AG04450 (cell line): ENCODE data around the gene LYPD3. TPM values are rescaled to one million over a fixed set of nuclear protein-coding genes. Genes with fewer than 3 reads are reported as not detected.
A peak's percentile ranks its signal among the peaks of the same experiment; 100 is the strongest.
"Not testable (repeated sequence)": the region's sequence is repeated elsewhere in the genome, so short reads cannot be mapped to it uniquely, and the experiment has no call there.

ENCODE experiments used
- CTCF ChIA-PET: fragments of 300-600, 350-600 bp; formaldehyde crosslinking; extraction: SDS; loops from one replicate; lab custom pipeline; 2022; ENCODE audit warnings: antibody characterized with exemption, inconsistent platforms; lab: Charles Lee
- POLR2A ChIA-PET: fragments of 350-600 bp; formaldehyde crosslinking; extraction: SDS; loops from one replicate; lab custom pipeline; 2021; ENCODE audit warnings: antibody characterized with exemption, inconsistent platforms; lab: Yijun Ruan, JAX
- DNase-seq: peaks from one replicate; pipeline ENCODE4 v3.0.0-alpha.2; 2011; ENCODE audit warnings: low read depth, low spot score
- H3K27ac ChIP-seq: one replicate; pipeline ENCODE4 v1.5.1; 2012; ENCODE audit warnings: low read depth, low read length, control low read depth
- H3K27me3 ChIP-seq: one replicate; pipeline ENCODE4 v1.6.0; 2012; ENCODE audit warnings: low read length; ENCODE audit not compliant: control insufficient read depth, insufficient read depth
- H3K4me3 ChIP-seq: 2 replicates; pipeline ENCODE4 v1.5.1; 2011; ENCODE audit warnings: mild to moderate bottlenecking, low read depth, low read length, control low read depth
- H3K9me3 ChIP-seq: 2 replicates; pipeline ENCODE4 v1.5.1; 2012; ENCODE audit warnings: low read length; ENCODE audit not compliant: control insufficient read depth, insufficient read depth
- polyA plus RNA-seq: library from polyadenylated mRNA; depleted of rRNA; stranded (reverse); fragments of >200 nt; gene quantifications from 2 replicates; pipeline ENCODE4 v1.2.3, GENCODE V29; 2011
- TF ChIP-seq, protein P1 (sequence below): IDR thresholded peaks from 2 replicates; pipeline ENCODE4 v1.5.1; 2011; ENCODE audit warnings: low read depth, low read length, control low read depth, inconsistent platforms

The LYPD3 gene
- polyA plus RNA-seq, 1 experiment = 0.60 TPM

- H3K27ac ChIP-seq = no peak overlapping the region
- POLR2A ChIA-PET = interaction anchor here (0.5 to 2.2 kb wide), 3 partner anchors 25 to 72 kb away, joined by 3 to 13 read pairs (median 8); no protein-coding TSS in a partner anchor
- CTCF ChIA-PET = interaction anchor here (0.6 to 7.9 kb wide), 32 partner anchors 8 to 345 kb away, joined by 3 to 385 read pairs (median 6); partner anchors contain the start of genes ETHE1 and PHLDB3
- H3K4me3 ChIP-seq = no peak overlapping the region
- H3K27me3 ChIP-seq = no peaks in the 10 kb centered on the region
- DNase-seq = no peak
- H3K9me3 ChIP-seq = no peaks in the 10 kb centered on the region
- TF ChIP-seq, protein P1, sequence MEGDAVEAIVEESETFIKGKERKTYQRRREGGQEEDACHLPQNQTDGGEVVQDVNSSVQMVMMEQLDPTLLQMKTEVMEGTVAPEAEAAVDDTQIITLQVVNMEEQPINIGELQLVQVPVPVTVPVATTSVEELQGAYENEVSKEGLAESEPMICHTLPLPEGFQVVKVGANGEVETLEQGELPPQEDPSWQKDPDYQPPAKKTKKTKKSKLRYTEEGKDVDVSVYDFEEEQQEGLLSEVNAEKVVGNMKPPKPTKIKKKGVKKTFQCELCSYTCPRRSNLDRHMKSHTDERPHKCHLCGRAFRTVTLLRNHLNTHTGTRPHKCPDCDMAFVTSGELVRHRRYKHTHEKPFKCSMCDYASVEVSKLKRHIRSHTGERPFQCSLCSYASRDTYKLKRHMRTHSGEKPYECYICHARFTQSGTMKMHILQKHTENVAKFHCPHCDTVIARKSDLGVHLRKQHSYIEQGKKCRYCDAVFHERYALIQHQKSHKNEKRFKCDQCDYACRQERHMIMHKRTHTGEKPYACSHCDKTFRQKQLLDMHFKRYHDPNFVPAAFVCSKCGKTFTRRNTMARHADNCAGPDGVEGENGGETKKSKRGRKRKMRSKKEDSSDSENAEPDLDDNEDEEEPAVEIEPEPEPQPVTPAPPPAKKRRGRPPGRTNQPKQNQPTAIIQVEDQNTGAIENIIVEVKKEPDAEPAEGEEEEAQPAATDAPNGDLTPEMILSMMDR = peak; percentile 95
These were observed 18.5 kb downstream of the LYPD3 start for GRCh38 chr19:43446746-43447489.

DNA sequence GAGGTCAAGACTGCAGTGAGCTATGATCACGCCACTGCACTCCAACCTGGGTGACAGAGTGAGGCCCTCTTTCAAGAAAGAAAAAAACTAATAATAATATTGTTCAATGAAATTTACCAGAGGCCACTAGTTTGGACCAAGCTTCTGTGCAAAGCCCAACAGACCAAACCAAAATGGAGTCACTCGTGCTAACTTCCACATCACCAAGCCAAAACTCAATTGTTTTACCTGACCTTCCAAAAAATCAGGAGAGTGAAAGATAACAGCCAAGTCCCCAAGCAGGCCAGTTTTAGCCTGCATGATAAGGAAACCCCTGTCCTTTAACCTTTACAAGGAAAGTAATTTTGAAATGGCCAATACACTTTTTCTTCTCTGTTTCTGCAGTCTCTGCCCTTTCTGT lies 20.0 kb downstream of the LYPD3 start:
- ChIA-PET POLR2A (no interaction called here), CTCF (interaction anchor here (0.6 to 7.9 kb wide), 6 partner anchors 51 to 166 kb away, joined by 3 to 385 read pairs (median 12); no protein-coding TSS in a partner anchor)
- Histone ChIP-seq H3K4me3 (no peak overlapping the region), H3K9me3 (no peaks in the 10 kb centered on the region), H3K27ac (no peak overlapping the region), H3K27me3 (peaks cover 3% of the 10 kb centered on the region)
- DNase-seq = no peak
- TF ChIP-seq, protein P1 = no peak

GRCh38 chr19:43444531-43445287 lies 20.7 kb downstream of the LYPD3 start:
- ChIA-PET CTCF (interaction anchor here (3.0 to 7.9 kb wide), 2 partner anchors 66 to 76 kb away, joined by 10 to 385 read pairs; no protein-coding TSS in a partner anchor), POLR2A (no interaction called here)
- Histone ChIP-seq H3K4me3 (no peak overlapping the region), H3K9me3 (no peaks in the 10 kb centered on the region), H3K27ac (no peak overlapping the region), H3K27me3 (peaks cover 4% of the 10 kb centered on the region)
- DNase-seq = no peak
- TF ChIP-seq, protein P1 = no peak

DNA sequence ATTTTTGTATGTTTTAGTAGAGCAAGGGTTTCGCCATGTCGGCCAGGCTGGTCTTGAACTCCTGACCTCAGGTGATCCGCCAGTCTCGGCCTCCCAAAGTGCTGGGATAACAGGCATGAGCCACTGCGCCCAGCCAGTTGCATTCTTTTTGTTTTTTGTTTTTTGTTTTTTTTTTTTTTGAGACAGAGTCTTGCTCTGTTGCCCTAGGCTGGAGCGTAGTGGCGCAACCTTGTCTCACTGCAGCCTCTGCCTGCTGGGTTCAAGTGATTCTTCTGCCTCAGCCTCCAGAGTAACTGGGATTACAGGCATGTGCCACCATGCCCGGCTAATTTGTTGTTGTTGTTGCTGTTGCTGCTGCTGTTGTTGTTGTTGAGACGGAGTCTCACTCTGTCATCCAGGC lies 21.3 kb downstream of the LYPD3 start:
- H3K4me3 ChIP-seq, POLR2A ChIA-PET, H3K27ac ChIP-seq, H3K27me3 ChIP-seq, DNase-seq, H3K9me3 ChIP-seq: not testable (repeated sequence)
- CTCF ChIA-PET = interaction anchor here (0.6 to 7.9 kb wide), 2 partner anchors 77 to 126 kb away, joined by 3 to 385 read pairs; no protein-coding TSS in a partner anchor

- ChIA-PET CTCF (interaction anchor here (0.6 to 7.9 kb wide), 2 partner anchors 54 to 79 kb away, joined by 3 to 385 read pairs; no protein-coding TSS in a partner anchor), POLR2A (no interaction called here)
- Histone ChIP-seq H3K9me3 (no peaks in the 10 kb centered on the region; the same call in 1 of the 2 replicates), H3K27ac (no peak overlapping the region), H3K4me3 (no peak overlapping the region), H3K27me3 (peaks cover 5% of the 10 kb centered on the region)
- no peak for DNase-seq
- TF ChIP-seq, protein P1 = no peak
These were observed 23.7 kb downstream of the LYPD3 start for GRCh38 chr19:43441716-43442115.
